Measurements from ENCODE around the gene AKAP12.

GRCh38 chr6:151205721-151206600, 33.8 kb upstream of the AKAP12 start:
- TF ChIP-seq, protein P1, sequence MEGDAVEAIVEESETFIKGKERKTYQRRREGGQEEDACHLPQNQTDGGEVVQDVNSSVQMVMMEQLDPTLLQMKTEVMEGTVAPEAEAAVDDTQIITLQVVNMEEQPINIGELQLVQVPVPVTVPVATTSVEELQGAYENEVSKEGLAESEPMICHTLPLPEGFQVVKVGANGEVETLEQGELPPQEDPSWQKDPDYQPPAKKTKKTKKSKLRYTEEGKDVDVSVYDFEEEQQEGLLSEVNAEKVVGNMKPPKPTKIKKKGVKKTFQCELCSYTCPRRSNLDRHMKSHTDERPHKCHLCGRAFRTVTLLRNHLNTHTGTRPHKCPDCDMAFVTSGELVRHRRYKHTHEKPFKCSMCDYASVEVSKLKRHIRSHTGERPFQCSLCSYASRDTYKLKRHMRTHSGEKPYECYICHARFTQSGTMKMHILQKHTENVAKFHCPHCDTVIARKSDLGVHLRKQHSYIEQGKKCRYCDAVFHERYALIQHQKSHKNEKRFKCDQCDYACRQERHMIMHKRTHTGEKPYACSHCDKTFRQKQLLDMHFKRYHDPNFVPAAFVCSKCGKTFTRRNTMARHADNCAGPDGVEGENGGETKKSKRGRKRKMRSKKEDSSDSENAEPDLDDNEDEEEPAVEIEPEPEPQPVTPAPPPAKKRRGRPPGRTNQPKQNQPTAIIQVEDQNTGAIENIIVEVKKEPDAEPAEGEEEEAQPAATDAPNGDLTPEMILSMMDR (conservative IDR thresholded peaks at IDR 0.05; ENCODE audit: low read depth in 2 of 2) = no peak
- no peak for TF ChIP-seq CREB1 (CRISPR knock-in tag; IDR thresholded peaks at IDR 0.05; ENCODE audit: low read depth)
- TF ChIP-seq EZH2 (IDR thresholded peaks at IDR 0.05; ENCODE audit: low read depth, unreplicated experiment) = no peak
- TF ChIP-seq POLR2AphosphoS5 (IDR thresholded peaks at IDR 0.05; ENCODE audit: low read depth) = no peak
- no peak for TF ChIP-seq EZH2phosphoT487 (IDR thresholded peaks at IDR 0.05; ENCODE audit: unreplicated experiment)

Data from GM23338 (cell line).